ENCODE measurements around the gene TUBB2B.
A peak's percentile ranks its signal among the peaks of the same experiment; 100 is the strongest.
"Not testable (repeated sequence)": the region's sequence is repeated elsewhere in the genome, so short reads cannot be mapped to it uniquely, and the experiment has no call there.

The TUBB2B gene

DNA sequence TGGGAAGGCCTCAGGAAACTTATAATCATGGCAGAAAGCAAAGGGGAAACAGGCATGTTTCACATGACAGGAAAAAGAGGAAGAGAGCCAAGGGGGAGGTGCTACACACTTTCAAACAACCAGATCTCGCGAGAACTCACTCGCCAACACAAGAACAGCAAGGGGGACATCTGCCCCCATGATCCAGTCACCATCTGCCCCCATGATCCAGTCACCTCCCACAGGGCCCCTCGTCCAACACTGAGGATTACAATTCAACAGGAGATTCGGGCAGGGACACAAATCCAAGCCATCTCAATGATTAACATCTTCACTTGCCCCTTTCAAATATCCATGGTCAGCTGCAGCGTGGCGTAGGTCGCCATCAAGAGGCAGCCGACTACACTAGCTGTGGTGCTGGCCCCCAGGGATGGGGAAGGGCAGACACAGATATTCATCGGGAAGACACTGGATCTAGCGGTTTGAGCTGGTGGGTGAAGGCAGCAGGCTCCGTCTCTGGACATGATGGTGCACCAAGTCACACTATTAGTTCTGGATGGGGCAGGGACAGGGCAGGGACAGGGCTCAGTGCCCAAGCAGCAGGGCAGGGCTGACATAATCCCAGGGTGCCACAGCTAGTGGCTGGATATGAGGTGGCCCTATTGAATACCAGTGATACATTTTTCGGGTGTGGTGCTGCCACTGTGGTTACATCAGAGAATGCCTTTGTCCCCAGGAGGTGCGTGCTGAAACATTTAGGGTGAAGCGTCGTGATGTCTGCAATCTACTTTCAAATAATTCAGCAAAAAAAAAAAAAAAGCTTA lies 31.6 kb downstream of the TUBB2B start:
- TF ChIP-seq, protein P1, sequence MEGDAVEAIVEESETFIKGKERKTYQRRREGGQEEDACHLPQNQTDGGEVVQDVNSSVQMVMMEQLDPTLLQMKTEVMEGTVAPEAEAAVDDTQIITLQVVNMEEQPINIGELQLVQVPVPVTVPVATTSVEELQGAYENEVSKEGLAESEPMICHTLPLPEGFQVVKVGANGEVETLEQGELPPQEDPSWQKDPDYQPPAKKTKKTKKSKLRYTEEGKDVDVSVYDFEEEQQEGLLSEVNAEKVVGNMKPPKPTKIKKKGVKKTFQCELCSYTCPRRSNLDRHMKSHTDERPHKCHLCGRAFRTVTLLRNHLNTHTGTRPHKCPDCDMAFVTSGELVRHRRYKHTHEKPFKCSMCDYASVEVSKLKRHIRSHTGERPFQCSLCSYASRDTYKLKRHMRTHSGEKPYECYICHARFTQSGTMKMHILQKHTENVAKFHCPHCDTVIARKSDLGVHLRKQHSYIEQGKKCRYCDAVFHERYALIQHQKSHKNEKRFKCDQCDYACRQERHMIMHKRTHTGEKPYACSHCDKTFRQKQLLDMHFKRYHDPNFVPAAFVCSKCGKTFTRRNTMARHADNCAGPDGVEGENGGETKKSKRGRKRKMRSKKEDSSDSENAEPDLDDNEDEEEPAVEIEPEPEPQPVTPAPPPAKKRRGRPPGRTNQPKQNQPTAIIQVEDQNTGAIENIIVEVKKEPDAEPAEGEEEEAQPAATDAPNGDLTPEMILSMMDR (IDR thresholded peaks at IDR 0.05; ENCODE audit: low read length, missing control alignments): no peak
- no peak for DNase-seq (ENCODE audit: low read depth)
- no peak overlapping the region for H3K4me3 ChIP-seq (replicated peaks; ENCODE audit: low read depth, low read length)

DNA sequence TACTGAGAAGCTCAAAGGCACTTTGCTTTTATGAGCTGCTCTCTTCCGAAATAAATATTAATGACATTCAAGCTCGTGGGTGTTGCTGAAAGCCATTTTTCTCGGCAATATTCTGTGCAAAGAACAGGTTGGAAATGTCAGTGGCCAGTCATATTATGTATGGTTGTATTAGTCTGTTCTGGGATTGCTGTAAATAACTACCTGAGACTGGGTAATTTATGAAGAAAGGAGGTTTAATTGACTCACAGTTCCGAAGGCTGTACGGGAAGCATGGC lies 32.1 kb downstream of the TUBB2B start:
- no peak overlapping the region for H3K4me3 ChIP-seq (replicated peaks; ENCODE audit: low read depth, low read length)
- TF ChIP-seq, protein P1 (IDR thresholded peaks at IDR 0.05; ENCODE audit: low read length, missing control alignments): no peak
- no peak for DNase-seq (ENCODE audit: low read depth)

DNA sequence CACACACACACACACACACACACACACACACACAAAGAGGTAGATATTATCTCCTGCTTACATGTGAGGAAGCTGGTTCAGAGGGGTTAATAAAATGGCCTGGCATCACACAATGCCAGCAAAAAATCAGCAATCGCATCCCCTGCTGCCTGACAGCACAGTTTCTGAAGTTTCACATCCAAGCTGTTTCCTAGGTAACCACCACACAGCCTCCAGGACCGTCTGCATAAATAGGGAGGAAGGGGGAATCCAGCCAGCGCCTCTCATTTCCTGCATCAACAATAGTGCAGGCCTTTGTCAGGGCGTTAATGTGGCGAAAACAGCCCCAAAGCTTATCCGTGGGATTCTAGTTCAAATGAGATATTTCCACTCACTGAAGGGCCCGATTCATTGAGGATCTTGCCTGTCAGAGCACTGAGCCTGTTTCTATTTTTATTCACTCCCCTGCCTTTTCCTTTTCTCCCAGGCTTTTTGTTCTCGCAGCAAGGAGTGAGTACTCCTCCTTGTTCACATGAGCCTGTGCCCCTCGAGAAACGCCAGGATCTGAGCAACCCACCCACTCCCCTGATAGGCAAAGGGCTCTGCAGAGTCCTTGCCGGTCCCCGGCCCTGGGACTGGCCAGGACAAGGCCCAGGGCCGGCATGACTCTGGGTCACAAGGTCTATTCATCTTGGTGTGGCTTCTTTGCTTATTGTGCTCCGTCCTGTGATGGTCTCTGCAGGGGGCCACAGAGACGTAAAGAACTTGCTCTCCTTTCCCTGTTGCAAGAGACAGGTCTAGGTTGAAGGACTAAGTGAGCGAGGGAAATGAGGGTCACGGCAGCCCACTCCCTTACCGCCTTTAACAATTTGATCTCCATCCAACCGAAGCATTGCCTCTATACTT lies 32.7 kb downstream of the TUBB2B start:
- H3K4me3 ChIP-seq (replicated peaks; ENCODE audit: low read depth, low read length): no peak overlapping the region
- DNase-seq (ENCODE audit: low read depth): peak; percentile 72
- TF ChIP-seq, protein P1 (IDR thresholded peaks at IDR 0.05; ENCODE audit: low read length, missing control alignments): no peak

DNA sequence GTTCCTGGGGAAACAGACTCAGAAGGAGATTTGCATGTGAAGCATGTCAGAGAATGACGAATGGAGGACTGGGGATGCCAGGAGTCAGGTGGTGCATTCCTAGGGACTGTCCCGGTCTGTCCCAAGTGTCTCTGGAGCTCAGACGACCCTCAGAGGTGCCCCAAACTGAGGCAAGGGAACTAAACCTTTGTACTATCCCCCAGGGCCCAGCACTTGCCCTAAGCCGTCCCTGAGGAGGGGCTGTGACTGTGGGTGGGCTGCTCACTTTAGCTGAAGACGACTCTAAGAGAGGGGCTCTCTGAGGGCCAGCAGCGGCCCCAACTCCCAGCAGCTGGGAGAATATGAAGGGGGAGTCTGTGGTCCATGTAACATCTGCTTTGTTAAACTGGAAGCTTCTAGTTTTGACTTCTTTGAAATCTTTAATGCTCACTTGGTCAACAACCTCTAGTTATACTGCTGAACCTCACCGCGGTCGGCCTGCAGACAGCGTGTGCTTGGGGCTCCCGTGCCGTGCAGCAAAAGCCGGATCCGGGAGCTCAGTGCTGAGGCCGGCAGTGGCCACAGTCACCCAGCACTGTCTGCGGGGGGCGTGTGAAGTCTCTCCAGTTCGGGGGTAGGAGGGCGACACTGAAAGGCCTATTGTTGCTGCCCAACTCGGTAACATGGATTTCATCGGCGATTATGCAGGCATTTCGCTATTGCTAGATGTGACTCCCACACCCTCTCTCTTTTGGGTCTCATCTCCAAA lies 34.2 kb downstream of the TUBB2B start:
- H3K4me3 ChIP-seq (replicated peaks; ENCODE audit: low read depth, low read length): no peak overlapping the region
- DNase-seq (ENCODE audit: low read depth): no peak
- TF ChIP-seq, protein P1 (IDR thresholded peaks at IDR 0.05; ENCODE audit: low read length, missing control alignments): no peak

DNA sequence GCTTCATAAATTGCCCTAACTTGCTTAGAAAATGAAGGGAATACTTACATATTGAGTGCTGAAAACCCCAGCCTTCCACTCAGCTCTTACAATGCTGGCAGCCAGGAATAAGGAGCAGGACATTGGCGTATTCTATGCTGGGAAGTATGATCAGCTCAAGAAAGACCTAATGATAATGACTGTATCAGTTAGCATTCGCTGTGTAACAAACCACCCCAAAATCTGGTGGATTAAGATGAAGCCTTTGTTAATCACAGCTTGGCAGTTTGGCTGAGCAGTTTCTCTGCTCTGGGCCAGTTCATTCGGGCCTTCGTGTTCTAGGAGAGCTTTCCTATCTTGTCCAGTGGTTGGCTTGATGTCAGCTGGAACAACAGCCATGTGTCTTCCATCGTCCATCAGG lies 36.7 kb downstream of the TUBB2B start:
- H3K4me3 ChIP-seq (replicated peaks; ENCODE audit: low read depth, low read length): no peak overlapping the region
- TF ChIP-seq, protein P1 (IDR thresholded peaks at IDR 0.05; ENCODE audit: low read length, missing control alignments): no peak
- no peak for DNase-seq (ENCODE audit: low read depth)

DNA sequence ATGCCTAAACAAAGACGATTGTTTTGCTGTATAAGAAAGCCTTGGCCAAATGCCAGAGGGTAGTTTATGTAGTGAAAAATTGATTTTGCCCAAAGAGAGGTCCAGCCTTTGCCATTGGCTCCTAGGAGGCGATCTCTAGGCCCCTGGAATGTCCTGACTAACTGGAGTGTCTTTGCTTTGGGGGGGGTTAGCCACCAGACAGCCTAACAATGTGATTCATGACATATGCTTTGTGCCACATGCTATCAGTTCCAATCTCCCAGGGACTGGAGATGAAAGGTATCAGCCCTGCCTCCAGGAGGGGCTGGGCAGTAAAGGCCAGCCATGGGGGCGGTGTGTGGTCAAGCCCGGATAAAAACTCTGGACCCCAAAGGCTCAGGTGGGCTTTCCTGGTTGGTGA lies 37.4 kb downstream of the TUBB2B start:
- TF ChIP-seq, protein P1 (IDR thresholded peaks at IDR 0.05; ENCODE audit: low read length, missing control alignments): no peak
- no peak overlapping the region for H3K4me3 ChIP-seq (replicated peaks; ENCODE audit: low read depth, low read length)
- no peak for DNase-seq (ENCODE audit: low read depth)

DNA sequence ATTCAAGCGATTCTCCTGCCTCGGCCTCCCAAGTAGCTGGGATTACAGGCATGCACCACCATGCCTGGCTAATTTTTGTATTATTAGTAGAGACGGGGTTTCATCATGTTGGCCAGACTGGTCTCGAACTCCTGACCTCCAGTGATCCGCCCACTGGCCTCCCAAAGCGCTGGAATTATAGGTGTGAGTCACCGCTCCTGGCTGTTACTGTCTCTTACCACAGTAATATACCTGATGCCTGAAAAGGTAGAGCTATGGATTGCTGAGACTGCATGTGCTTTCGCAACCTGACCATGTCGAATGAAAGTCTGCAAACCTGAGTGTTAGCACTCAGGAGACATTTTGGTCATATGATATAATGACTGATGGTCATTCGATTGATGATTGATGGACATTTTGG lies 38.3 kb downstream of the TUBB2B start:
- H3K4me3 ChIP-seq (replicated peaks; ENCODE audit: low read depth, low read length); DNase-seq (ENCODE audit: low read depth): not testable (repeated sequence)
